Heart left ventricle (tissue), 13 donors: ENCODE results near the gene DAPK2.

Source experiments
- POLR2A ChIP-seq, 2 donors: fragments of 450-650 bp; IDR thresholded peaks; one replicate each; pipeline ENCODE4 v1.6.1; 2017; ENCODE audit warnings: antibody characterized with exemption in 2 of 2, mild to moderate bottlenecking in 2 of 2, moderate library complexity in 2 of 2
- TF ChIP-seq, protein P1 (sequence below), 12 donors: fragments of 200-600 bp; sonication (generic) in 4 of 12; IDR thresholded peaks; one replicate each; pipeline versions ENCODE4 v1.5.0 to v1.8.0; 2018 to 2022; ENCODE audit warnings: antibody characterized with exemption in 12 of 12, mild to moderate bottlenecking in 5 of 12
- donor health status: ischemic (EF 13 %, LVEDD 7.1; RV severe dilation, severe dysfunction).
- donor health status: DM: no; HTN: yes; CAD: no.
- donor health status: DM: no; HTN: no; CAD: no.
- donor health status: ischemic (EF 25% LVEDD 6.9; RV normal size, moderate dysfunction).
- donor health status: ischemic (EF 25% LVEDD 5.7; RV mildly dilated, moderate dysfunction).
- donor health status: ischemic (EF 35%, LVEDD 5.7; RV mildly dilated, moderate dysfunction).
- donor health status: nonischemic (EF 11% LVEDD 7.7; RV severe dilation, severe dysfunction).
- donor health status: DM: yes; HTN: yes; CAD: no.
- donor health status: PGD.
- donor health status: ischemic (EF 29% LVEDD 5.4; RV normal size, mild dysfunction).
- donor health status: nonischemic (EF 23%, LVEDD 6.1; RV moderate dilation, normal function).

DNA sequence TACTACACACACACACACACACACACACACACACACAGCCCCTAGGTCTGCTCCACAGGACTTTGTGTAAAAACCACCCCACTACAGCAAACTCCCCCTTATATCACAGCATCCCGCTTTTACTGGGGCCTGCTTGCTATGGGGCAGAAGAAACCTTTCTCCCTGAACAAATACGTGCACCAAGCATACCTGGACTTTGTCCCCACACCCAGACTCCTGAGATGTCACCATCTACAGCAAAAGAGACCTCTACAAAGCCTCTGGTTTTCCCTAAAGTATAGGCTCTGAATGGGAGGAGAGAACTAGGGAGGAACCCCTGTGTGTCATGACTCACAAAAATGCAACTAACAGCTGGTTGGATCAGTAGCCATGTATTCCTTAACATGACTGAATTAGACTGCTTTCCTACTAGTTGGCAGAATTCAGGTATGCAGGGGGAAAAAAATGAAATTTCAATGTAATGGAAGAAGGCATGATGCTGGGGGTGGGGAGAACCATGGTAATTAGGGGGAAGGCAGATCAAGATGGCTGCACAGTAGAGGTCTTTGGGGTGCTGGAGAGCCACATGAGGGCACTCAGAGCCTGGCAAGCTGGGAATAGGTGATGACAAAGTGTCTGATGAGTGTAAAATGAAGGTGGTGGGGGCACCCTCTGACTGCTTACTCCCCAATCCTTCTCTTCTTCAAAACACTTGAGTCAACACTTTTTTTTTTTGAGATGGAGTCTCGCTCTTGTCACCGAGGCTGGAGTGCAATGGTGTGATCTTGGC lies 45.9 kb downstream of the DAPK2 start:
- no peak for TF ChIP-seq POLR2A (IDR thresholded peaks at IDR 0.05)
- TF ChIP-seq, protein P1, sequence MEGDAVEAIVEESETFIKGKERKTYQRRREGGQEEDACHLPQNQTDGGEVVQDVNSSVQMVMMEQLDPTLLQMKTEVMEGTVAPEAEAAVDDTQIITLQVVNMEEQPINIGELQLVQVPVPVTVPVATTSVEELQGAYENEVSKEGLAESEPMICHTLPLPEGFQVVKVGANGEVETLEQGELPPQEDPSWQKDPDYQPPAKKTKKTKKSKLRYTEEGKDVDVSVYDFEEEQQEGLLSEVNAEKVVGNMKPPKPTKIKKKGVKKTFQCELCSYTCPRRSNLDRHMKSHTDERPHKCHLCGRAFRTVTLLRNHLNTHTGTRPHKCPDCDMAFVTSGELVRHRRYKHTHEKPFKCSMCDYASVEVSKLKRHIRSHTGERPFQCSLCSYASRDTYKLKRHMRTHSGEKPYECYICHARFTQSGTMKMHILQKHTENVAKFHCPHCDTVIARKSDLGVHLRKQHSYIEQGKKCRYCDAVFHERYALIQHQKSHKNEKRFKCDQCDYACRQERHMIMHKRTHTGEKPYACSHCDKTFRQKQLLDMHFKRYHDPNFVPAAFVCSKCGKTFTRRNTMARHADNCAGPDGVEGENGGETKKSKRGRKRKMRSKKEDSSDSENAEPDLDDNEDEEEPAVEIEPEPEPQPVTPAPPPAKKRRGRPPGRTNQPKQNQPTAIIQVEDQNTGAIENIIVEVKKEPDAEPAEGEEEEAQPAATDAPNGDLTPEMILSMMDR (IDR thresholded peaks at IDR 0.05): no peak
